NCI-H345 treated with DMSO at 0.1 percent for 48 hours (cell line): Measurements from ENCODE around the gene MAPK1IP1L.
"Not testable (repeated sequence)": the region's sequence is repeated elsewhere in the genome, so short reads cannot be mapped to it uniquely, and the experiment has no call there.

Source experiments
- DNase-seq: peaks from one replicate; lab custom pipeline; 2025; ENCODE audit not compliant: unreplicated experiment; lab: John Stamatoyannopoulos, UW

Gene MAPK1IP1L

DNA sequence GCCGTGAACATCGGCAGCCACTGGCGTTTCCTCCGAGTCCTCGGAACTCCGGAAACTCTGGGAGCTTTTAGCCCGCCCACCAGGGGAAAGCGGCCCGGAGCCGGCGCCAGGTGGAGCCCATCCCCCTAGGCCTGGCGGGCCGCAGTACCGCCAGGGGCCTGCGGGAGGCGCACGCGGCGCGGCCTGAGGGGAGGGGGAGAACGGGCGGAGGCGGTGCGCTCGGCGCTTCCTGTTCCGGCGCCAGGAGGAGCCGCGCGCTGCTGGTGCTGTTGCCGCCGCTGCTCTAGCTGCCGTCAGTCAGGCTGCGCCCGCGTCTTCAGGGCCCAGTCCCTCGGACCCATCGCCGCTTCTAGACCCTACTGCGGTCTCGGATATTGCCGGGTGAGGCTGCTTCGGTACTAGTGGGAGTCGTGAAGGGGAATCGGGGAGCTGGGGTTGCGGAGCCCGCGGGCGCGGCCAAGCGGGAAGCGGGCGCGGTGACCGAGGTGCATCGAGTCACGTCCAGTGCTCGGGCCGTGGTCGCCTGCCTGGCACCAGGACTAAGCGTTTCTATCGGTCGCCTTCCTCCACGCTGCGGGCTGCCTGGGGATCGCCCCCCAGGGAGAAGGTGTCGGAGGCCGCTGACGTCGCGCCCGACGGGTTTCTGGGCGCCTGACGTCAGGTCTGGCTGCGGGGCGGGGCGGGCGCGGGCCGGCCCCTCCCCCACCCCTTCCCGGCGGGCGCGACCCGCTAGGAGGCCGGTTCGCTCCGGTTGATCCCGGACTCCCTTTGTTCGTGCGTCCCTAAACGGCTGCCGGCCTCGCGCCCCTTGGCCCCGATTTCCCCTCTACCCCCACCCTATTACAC is at the start of gene MAPK1IP1L:
Gene MAPK1IP1L, plus strand, starts transcription at position 225 of the 846 bp plus-strand sequence. CDS start 10,037 bp downstream, outside the sequence.
- peak; percentile 83 for DNase-seq

- no peak for DNase-seq
Observed at GRCh38 chr14:55005071-55005470, 46.4 kb upstream of the MAPK1IP1L start.

- no peak for DNase-seq
Observed at GRCh38 chr14:55015006-55015405, 36.4 kb upstream of the MAPK1IP1L start.

- no peak for DNase-seq
Observed at GRCh38 chr14:55019968-55020554, 31.4 kb upstream of the MAPK1IP1L start.

DNA sequence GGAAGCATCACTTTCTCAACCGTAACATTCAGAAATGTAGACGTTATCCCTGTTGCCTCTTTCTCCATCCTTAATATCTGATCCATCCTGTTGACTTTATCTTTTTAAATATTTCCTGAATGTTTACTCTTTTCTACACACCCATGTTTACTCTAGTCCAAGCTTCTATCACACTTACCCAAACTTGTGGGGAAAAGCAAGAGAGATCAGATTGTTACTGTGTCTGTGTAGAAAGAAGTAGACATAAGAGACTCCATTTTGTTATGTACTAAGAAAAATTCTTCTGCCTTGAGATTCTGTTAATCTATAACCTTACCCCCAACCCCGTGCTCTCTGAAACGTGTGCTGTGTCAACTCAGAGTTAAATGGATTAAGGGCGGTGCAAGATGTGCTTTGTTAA is 27.1 kb upstream of the MAPK1IP1L start:
- not testable (repeated sequence) for DNase-seq

DNA sequence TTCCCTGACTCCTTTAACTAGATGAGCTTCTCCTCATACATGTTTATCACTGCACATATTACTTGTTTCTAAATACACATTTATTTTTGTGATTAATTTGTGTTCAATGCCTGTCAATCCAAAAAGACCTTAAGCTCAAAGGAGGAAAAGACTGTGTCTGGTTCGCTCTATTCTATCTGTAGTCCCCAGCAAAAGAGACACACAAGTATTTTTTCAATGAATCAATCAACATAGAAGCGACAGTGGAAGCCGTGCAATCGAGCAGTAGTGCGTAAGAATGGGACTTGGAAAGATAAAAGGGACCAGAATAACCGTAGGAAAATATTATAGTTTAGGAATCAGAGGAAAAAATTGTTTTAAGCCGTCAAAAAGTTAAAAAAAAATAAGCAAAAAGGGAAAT is 25.5 kb upstream of the MAPK1IP1L start:
- DNase-seq = no peak

GRCh38 chr14:55026441-55026792 is 25.0 kb upstream of the MAPK1IP1L start:
- DNase-seq = no peak

GRCh38 chr14:55026793-55027561 is 24.5 kb upstream of the MAPK1IP1L start, which contains the start of the genes SOCS4 and WDHD1:
Gene SOCS4, plus strand, starts transcription at chr14:55027236. Its CDS starts 15,806 bp downstream, at chr14:55043042.
Gene WDHD1, minus strand, starts transcription at chr14:55027099. Its CDS starts 312 bp downstream, at chr14:55026787.
- DNase-seq = peak; percentile 71

- DNase-seq = no peak
Observed at GRCh38 chr14:55028066-55028465, 23.4 kb upstream of the MAPK1IP1L start.

DNA sequence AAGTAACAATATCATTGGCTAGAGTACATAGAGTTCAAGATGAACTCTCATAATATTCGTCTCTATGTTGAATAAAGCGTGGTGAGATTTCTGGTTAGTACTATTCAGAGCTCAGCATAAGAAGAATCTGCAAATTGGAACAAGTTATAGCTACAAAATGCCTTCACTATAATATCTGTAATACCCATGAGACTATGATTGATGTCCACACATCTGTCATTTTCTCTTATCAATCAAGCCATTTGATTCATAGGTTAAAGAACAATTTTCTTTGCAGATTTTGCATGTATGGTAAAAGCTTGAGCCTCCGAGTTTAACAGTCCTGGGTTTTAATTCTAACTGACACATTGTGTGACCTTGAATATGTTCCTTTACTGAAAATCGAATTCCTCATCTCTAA is 23.0 kb upstream of the MAPK1IP1L start:
- DNase-seq = no peak

DNA sequence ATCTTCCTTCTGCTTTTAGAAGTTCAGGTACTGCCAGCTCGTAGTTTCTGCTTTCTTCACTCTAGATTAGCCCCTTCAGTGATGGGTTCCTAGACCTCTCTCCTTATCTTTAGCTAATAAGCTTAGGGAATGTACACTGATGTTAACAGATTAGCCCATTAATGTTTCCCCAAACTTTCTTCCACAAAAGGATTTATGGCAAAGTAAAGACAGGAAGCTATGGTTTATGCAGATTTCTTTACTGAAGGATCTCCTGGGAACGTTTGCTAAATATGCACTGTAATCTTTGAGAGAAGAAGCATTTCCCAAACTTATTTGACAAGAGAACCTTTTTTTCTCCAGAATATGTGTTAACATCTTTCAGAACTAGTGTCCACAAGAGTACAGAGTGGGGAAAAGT is 20.3 kb upstream of the MAPK1IP1L start:
- DNase-seq = no peak

GRCh38 chr14:55037995-55038394 is 13.5 kb upstream of the MAPK1IP1L start:
- not testable (repeated sequence) for DNase-seq

DNA sequence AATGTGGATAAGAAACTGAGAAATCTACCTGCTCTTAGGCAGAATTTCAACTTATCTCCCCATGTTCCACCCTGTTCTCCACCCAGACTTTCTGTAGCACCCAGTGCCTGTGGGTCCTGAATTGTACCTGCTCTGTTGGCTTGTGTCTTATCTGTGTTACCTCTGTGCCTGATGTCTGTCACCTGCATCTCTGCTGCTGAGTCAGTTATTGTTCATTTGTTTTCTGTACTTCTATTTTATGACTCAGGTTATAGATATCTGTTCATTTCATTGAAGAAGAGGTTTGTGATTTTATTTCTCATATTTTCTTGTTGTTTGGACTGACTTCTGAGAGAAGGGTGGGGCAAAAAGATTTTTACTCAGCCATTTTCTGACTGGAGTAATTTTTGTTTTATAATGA is 12.7 kb upstream of the MAPK1IP1L start:
- no peak for DNase-seq

GRCh38 chr14:55043528-55043927 is 7.9 kb upstream of the MAPK1IP1L start:
- no peak for DNase-seq

- no peak for DNase-seq
Observed at GRCh38 chr14:55045087-55045486, 6.4 kb upstream of the MAPK1IP1L start.

DNA sequence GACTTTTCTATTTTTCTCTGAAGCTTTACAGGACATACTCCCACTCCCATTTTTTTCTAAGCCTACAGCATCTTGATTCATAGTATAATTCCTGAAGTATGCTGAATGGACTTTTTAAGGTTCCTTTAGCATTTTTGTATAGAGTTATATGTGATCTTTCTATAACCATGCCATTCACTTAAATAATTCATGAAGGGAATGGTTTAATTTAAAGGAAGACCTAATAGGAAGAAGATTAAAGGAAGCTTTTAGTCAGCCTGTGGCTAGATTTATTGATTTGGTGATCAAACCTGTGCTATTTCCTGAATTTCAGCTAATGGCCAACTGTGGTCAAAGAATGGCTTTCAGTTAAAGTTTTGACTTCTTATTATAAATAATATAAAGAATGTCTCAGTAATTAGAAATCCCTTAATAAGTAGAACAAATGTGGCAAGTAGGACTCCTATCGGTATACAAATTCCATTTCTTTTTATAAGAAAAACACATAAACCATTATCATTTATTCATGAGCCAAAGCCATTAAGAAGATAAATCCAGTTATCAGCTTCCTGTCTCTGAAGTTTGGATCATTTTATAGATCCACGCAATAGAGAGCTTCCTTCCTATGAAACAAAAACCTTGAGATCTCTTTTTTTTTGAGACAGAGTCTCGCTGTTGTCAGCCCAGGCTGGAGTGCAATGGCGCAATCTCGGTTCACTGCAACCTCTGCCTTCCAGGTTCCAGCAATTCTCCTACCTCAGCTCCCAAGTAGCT is 4.0 kb upstream of the MAPK1IP1L start:
- no peak for DNase-seq

- no peak for DNase-seq
Observed at GRCh38 chr14:55048900-55049436, 2.5 kb upstream of the MAPK1IP1L start.

- DNase-seq = no peak
Observed at GRCh38 chr14:55051165-55051422, 353 bp upstream of the MAPK1IP1L start.

GRCh38 chr14:55052269-55052930 is 953 bp downstream of the MAPK1IP1L start:
- DNase-seq = no peak

- no peak for DNase-seq
Observed at GRCh38 chr14:55053018-55053417, 1.6 kb downstream of the MAPK1IP1L start.
